ENCODE data around the gene STK4.
A peak's percentile ranks its signal among the peaks of the same experiment; 100 is the strongest.

STK4 gene

GRCh38 chr20:44938637-44939036, 27.7 kb upstream of the STK4 start:
- Histone ChIP-seq H3K4me1 (ENCODE audit: control insufficient read depth, insufficient read depth, low read length) (no peaks in the 10 kb centered on the region), H3K4me3 (ENCODE audit: low read length) (no peak overlapping the region), H3K36me3 (ENCODE audit: control insufficient read depth, insufficient read depth, low read length) (peaks cover 17% of the 10 kb centered on the region), H3K27ac (ENCODE audit: low read depth, low read length) (no peak overlapping the region), H3K9ac (ENCODE audit: low read length) (no peak overlapping the region), H3K27me3 (ENCODE audit: control insufficient read depth, insufficient read depth, low read length) (no peaks in the 10 kb centered on the region)

GRCh38 chr20:44941120-44941691, 25.1 kb upstream of the STK4 start:
- H3K9ac ChIP-seq (ENCODE audit: low read length), result no peak overlapping the region
- H3K4me3 ChIP-seq (ENCODE audit: low read length), result no peak overlapping the region
- H3K27me3 ChIP-seq (ENCODE audit: control insufficient read depth, insufficient read depth, low read length), result no peaks in the 10 kb centered on the region
- H3K36me3 ChIP-seq (ENCODE audit: control insufficient read depth, insufficient read depth, low read length), result peaks cover 22% of the 10 kb centered on the region
- no peaks in the 10 kb centered on the region for H3K4me1 ChIP-seq (ENCODE audit: control insufficient read depth, insufficient read depth, low read length)
- H3K27ac ChIP-seq (ENCODE audit: low read depth, low read length), result no peak overlapping the region

- Histone ChIP-seq H3K4me1 (ENCODE audit: control insufficient read depth, insufficient read depth, low read length) (no peaks in the 10 kb centered on the region), H3K36me3 (ENCODE audit: control insufficient read depth, insufficient read depth, low read length) (peaks cover 22% of the 10 kb centered on the region), H3K9ac (ENCODE audit: low read length) (peak overlapping the region; percentile 22), H3K27ac (ENCODE audit: low read depth, low read length) (no peak overlapping the region), H3K27me3 (ENCODE audit: control insufficient read depth, insufficient read depth, low read length) (no peaks in the 10 kb centered on the region), H3K4me3 (ENCODE audit: low read length) (no peak overlapping the region)
Observed at GRCh38 chr20:44942264-44942973, 23.9 kb upstream of the STK4 start.

- Histone ChIP-seq H3K4me1 (ENCODE audit: control insufficient read depth, insufficient read depth, low read length) (no peaks in the 10 kb centered on the region), H3K27me3 (ENCODE audit: control insufficient read depth, insufficient read depth, low read length) (no peaks in the 10 kb centered on the region), H3K4me3 (ENCODE audit: low read length) (no peak overlapping the region), H3K36me3 (ENCODE audit: control insufficient read depth, insufficient read depth, low read length) (peaks cover 26% of the 10 kb centered on the region), H3K9ac (ENCODE audit: low read length) (no peak overlapping the region), H3K27ac (ENCODE audit: low read depth, low read length) (no peak overlapping the region)
Observed at GRCh38 chr20:44943828-44944227, 22.5 kb upstream of the STK4 start.

- Histone ChIP-seq H3K4me1 (ENCODE audit: control insufficient read depth, insufficient read depth, low read length) (no peaks in the 10 kb centered on the region), H3K27me3 (ENCODE audit: control insufficient read depth, insufficient read depth, low read length) (no peaks in the 10 kb centered on the region), H3K4me3 (ENCODE audit: low read length) (no peak overlapping the region), H3K36me3 (ENCODE audit: control insufficient read depth, insufficient read depth, low read length) (peaks cover 27% of the 10 kb centered on the region), H3K27ac (ENCODE audit: low read depth, low read length) (no peak overlapping the region), H3K9ac (ENCODE audit: low read length) (no peak overlapping the region)
Observed at GRCh38 chr20:44945261-44945660, 21.1 kb upstream of the STK4 start.

- Histone ChIP-seq H3K36me3 (ENCODE audit: control insufficient read depth, insufficient read depth, low read length) (peaks cover 31% of the 10 kb centered on the region), H3K4me3 (ENCODE audit: low read length) (no peak overlapping the region), H3K27me3 (ENCODE audit: control insufficient read depth, insufficient read depth, low read length) (no peaks in the 10 kb centered on the region), H3K9ac (ENCODE audit: low read length) (no peak overlapping the region), H3K4me1 (ENCODE audit: control insufficient read depth, insufficient read depth, low read length) (no peaks in the 10 kb centered on the region), H3K27ac (ENCODE audit: low read depth, low read length) (no peak overlapping the region)
Observed at GRCh38 chr20:44946271-44946852, 19.9 kb upstream of the STK4 start.

- H3K9ac ChIP-seq (ENCODE audit: low read length), result no peak overlapping the region
- no peaks in the 10 kb centered on the region for H3K4me1 ChIP-seq (ENCODE audit: control insufficient read depth, insufficient read depth, low read length)
- no peaks in the 10 kb centered on the region for H3K27me3 ChIP-seq (ENCODE audit: control insufficient read depth, insufficient read depth, low read length)
- no peak overlapping the region for H3K27ac ChIP-seq (ENCODE audit: low read depth, low read length)
- H3K4me3 ChIP-seq (ENCODE audit: low read length), result no peak overlapping the region
- peaks cover 25% of the 10 kb centered on the region for H3K36me3 ChIP-seq (ENCODE audit: control insufficient read depth, insufficient read depth, low read length)
Observed at GRCh38 chr20:44948107-44948506, 18.2 kb upstream of the STK4 start.

GRCh38 chr20:44948513-44948912, 17.8 kb upstream of the STK4 start:
- peaks cover 28% of the 10 kb centered on the region for H3K36me3 ChIP-seq (ENCODE audit: control insufficient read depth, insufficient read depth, low read length)
- no peaks in the 10 kb centered on the region for H3K4me1 ChIP-seq (ENCODE audit: control insufficient read depth, insufficient read depth, low read length)
- no peak overlapping the region for H3K4me3 ChIP-seq (ENCODE audit: low read length)
- H3K9ac ChIP-seq (ENCODE audit: low read length), result no peak overlapping the region
- no peaks in the 10 kb centered on the region for H3K27me3 ChIP-seq (ENCODE audit: control insufficient read depth, insufficient read depth, low read length)
- no peak overlapping the region for H3K27ac ChIP-seq (ENCODE audit: low read depth, low read length)

- Histone ChIP-seq H3K9ac (ENCODE audit: low read length) (no peak overlapping the region), H3K4me1 (ENCODE audit: control insufficient read depth, insufficient read depth, low read length) (no peaks in the 10 kb centered on the region), H3K36me3 (ENCODE audit: control insufficient read depth, insufficient read depth, low read length) (peaks cover 34% of the 10 kb centered on the region), H3K27me3 (ENCODE audit: control insufficient read depth, insufficient read depth, low read length) (no peaks in the 10 kb centered on the region), H3K27ac (ENCODE audit: low read depth, low read length) (no peak overlapping the region), H3K4me3 (ENCODE audit: low read length) (no peak overlapping the region)
Observed at GRCh38 chr20:44950368-44950767, 15.9 kb upstream of the STK4 start.

- no peak overlapping the region for H3K27ac ChIP-seq (ENCODE audit: low read depth, low read length)
- no peak overlapping the region for H3K9ac ChIP-seq (ENCODE audit: low read length)
- H3K4me1 ChIP-seq (ENCODE audit: control insufficient read depth, insufficient read depth, low read length), result no peaks in the 10 kb centered on the region
- peaks cover 35% of the 10 kb centered on the region for H3K36me3 ChIP-seq (ENCODE audit: control insufficient read depth, insufficient read depth, low read length)
- H3K27me3 ChIP-seq (ENCODE audit: control insufficient read depth, insufficient read depth, low read length), result no peaks in the 10 kb centered on the region
- H3K4me3 ChIP-seq (ENCODE audit: low read length), result no peak overlapping the region
Observed at GRCh38 chr20:44952731-44953130, 13.6 kb upstream of the STK4 start.

- Histone ChIP-seq H3K27me3 (ENCODE audit: control insufficient read depth, insufficient read depth, low read length) (no peaks in the 10 kb centered on the region), H3K4me3 (ENCODE audit: low read length) (no peak overlapping the region), H3K4me1 (ENCODE audit: control insufficient read depth, insufficient read depth, low read length) (peaks cover under 1% of the 10 kb centered on the region), H3K9ac (ENCODE audit: low read length) (no peak overlapping the region), H3K27ac (ENCODE audit: low read depth, low read length) (no peak overlapping the region), H3K36me3 (ENCODE audit: control insufficient read depth, insufficient read depth, low read length) (peaks cover 31% of the 10 kb centered on the region)
Observed at GRCh38 chr20:44954211-44954610, 12.1 kb upstream of the STK4 start.

GRCh38 chr20:44955270-44955669, 11.0 kb upstream of the STK4 start:
- Histone ChIP-seq H3K27ac (ENCODE audit: low read depth, low read length) (no peak overlapping the region), H3K36me3 (ENCODE audit: control insufficient read depth, insufficient read depth, low read length) (peaks cover 28% of the 10 kb centered on the region), H3K4me3 (ENCODE audit: low read length) (no peak overlapping the region), H3K9ac (ENCODE audit: low read length) (no peak overlapping the region), H3K4me1 (ENCODE audit: control insufficient read depth, insufficient read depth, low read length) (peaks cover 3% of the 10 kb centered on the region), H3K27me3 (ENCODE audit: control insufficient read depth, insufficient read depth, low read length) (no peaks in the 10 kb centered on the region)

GRCh38 chr20:44956410-44956809, 9.9 kb upstream of the STK4 start:
- peaks cover 21% of the 10 kb centered on the region for H3K36me3 ChIP-seq (ENCODE audit: control insufficient read depth, insufficient read depth, low read length)

More at GRCh38 chr20:44956410-44956809, 9.9 kb upstream of the STK4 start:
- Histone ChIP-seq H3K27me3 (ENCODE audit: control insufficient read depth, insufficient read depth, low read length) (no peaks in the 10 kb centered on the region), H3K9ac (ENCODE audit: low read length) (no peak overlapping the region), H3K4me3 (ENCODE audit: low read length) (no peak overlapping the region), H3K4me1 (ENCODE audit: control insufficient read depth, insufficient read depth, low read length) (peaks cover 3% of the 10 kb centered on the region), H3K27ac (ENCODE audit: low read depth, low read length) (no peak overlapping the region)

Data from rectal smooth muscle tissue (tissue), 1 donor.